NCI-H82 treated with DMSO at 0.1 percent for 48 hours (cell line): ENCODE results near the gene PHACTR1.

ENCODE experiments used
- DNase-seq: peaks from one replicate; lab custom pipeline; 2025; ENCODE audit not compliant: unreplicated experiment; lab: John Stamatoyannopoulos, UW

Gene PHACTR1

DNA sequence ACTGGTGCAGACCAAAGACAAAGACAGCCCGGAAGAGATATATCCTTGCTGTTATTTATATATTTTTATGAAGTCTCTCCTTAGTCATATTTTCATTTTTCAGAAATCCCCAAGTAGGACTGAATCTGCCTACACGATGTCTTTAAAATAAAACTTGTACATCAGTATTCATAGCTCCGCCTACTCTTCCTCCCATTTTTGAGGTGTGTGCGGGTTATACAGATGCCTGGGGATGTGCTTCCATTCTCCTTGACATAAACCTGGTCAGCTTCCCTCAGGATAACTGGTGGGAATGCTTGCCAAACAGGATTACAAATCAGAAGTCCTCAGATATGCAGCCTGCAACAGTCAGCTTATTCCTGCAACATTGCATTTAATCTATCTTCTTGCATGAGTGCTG is 264.2 kb downstream of the PHACTR1 start:
- no peak for DNase-seq

DNA sequence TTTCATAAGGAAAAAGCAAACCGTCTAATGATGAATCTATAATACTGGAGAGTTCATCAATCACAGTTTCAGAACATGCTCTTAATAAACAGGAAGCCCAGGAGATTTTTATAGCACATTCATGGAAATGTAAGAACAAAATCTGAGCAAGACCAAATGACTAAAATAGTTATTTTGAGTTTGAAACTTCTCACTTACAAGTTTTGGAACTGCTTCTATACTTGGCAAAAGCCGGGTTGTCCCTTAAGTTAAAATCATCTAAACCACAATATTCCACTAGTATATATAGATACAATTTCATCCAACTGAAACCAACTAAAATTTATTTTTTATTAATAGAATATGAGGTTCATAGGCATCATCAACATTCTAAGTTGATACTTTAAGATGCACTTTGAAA is 268.2 kb downstream of the PHACTR1 start:
- DNase-seq, result no peak

DNA sequence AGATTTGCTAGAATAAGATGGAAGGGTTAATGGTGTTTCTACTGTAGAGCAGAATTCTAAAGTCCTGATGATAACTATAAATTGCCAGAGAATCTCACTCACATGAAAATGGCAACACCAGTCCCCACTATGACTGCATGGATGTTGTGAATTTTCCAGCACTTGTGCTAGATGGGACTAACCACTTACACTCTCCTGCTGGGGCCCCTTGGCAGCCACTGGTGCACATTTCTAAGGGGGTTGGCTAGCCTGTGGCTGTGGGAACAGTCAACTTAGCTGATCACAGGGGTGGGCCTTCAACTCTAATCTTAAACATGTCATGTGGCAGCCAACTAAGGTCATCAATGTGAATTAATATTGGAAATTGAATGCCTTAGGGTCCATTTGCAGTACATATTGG is 271.2 kb downstream of the PHACTR1 start:
- DNase-seq, result no peak

DNA sequence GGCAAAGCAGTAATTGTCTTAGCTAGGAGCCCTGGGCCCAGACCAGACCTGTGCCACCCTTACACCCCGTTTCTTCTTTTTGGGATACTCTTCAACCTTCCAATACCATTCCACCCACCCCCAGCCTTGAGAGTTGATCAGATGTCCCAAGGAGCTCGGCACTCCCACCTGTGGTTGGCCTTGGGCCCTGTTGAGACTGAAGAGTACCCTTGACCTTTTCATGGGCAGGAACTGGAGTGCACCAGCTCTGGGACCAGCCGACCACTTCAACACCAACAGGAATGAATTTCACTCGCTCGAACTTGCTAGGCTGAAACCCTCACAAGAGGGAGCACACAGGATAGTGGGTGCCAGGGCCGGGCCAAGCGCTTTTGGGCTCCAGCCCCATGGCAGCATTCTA is 273.6 kb downstream of the PHACTR1 start:
- no peak for DNase-seq

DNA sequence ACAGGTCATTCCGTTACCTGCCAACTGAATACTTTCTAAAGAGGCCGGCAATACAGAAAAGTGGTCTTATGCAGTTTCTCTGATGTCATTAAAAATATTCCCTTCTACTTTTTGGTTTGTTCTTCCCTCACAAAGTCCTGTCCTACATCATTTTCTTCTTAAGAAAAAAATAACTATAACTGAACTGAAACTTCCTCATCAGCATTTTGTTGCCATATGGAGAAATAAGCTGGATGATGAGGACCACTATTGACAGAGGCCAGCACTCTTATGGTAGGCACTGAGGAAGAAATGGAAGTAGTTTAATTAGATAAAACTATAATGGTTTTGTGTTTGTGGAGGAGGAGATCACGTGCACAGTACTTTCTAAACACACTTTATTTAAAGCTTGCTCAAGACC is 274.9 kb downstream of the PHACTR1 start:
- no peak for DNase-seq

DNA sequence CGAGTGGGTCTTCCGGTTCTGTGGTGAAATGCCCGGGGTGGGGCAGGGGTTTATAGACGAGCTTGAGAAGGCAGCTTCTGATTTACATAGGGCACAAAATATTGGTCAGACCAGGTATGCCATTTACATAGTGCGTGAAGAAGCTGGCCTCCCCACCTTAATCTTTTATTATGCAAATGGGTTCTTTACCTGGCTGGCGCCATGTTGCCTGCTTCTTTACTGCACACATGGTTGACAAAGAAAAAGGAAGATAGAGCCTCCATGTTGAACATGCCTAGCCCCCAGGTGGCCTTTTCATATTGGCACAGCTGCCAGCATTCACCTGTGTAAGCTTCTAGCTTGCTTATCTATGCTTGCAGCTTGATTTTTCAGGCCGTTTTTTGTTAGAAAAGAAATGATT is 276.2 kb downstream of the PHACTR1 start:
- DNase-seq, result no peak

DNA sequence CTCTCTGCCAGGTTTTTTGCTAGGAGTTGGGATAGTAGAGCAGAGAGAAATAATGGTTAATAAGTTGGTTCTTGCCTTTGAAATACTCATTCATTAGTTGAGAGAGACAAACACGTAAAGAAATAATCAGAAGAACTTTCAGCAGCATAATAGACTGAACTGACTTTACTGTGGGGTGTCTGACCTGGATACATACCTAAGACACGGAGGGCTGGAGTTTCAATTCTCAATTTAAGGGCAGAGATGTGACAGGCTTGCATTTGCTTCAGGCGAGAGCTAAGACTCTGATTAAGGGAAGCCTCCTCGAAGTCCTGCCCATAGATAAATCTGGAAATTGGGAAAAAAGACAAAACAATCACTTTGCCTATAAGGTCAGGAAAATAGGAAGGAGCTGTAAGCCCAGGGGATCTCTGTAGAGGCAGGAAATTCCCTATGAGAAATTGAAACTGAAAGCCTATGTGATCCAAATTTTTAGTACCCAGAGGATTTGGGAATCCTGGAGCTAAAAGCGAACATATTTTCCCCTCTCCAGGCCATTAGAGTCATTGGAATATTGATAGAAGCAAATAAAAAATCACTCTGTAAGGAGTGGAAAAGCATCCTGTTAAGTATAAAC is 276.8 kb downstream of the PHACTR1 start:
- no peak for DNase-seq

DNA sequence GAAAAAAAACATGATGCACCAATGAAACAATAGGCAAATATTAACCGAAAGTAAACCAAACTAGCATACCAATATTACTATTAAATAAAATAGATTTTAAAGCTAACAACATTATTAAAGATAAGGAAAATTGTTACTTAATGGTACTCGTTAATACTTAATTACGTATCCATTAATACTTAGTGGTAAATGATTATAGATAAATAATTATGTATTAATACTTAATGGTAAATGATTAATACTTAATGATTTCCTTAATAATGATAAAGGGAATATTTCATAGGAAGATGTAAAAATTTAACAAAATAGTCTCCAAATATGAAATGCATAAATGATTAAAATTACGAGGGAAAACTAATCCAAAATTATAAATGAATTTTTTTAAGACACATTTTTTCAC is 278.9 kb downstream of the PHACTR1 start:
- DNase-seq, result no peak

DNA sequence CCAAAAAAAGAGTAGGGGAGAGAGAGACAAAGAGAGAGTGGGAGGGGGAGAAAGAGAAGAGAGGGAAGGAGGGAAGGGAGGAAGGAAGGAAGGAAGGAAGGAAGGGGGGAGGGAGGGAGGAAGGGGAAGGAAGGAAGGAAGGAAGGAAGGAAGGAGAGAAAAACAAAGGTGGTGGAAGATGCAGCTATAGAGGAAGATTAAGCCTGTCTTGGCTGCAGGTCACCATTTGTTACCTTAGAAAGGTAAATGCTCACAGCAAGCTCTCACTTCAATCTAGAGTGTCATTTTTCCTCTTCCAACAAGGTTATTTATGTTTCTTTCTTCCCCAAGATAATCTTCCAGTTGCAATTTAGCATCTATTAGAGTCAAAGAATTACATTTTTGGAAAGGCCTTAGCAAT is 284.0 kb downstream of the PHACTR1 start:
- no peak for DNase-seq

DNA sequence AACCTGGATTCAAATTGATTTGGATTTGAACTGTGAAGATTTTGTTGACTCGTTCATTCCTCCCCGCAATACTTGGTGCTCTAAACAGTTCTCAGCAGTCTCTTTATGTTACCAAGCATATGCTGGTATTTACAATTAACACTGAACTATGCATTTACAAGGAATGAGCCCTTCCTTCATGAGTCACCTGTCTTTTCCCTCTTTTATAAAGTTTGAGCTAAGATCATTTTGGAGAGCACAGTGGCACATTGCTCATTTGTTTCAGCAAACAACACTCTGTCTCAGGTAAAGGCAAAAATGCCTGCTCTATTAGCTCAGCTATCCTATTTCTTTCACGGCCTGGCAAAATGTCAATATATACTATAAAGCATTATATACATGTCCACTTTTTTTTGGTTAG is 285.4 kb downstream of the PHACTR1 start:
- DNase-seq, result no peak

DNA sequence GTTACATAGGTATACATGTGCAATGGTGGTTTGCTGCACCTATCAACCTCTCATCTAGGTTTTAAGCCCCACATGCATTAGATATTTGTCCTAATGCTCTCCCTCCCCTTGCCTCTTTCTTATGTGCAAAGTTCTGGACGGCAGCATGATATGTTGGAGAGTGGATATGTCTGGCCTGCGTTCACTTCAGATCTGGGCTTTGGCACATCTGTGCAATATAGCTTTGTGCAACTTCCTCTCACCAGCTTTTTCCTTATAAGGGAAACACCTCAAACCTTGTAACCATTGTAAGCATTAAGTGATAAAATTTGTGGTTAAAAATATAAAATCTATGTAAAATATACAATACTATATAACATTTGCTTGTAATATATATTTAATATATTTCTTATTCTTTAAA is 288.0 kb downstream of the PHACTR1 start:
- DNase-seq, result no peak

DNA sequence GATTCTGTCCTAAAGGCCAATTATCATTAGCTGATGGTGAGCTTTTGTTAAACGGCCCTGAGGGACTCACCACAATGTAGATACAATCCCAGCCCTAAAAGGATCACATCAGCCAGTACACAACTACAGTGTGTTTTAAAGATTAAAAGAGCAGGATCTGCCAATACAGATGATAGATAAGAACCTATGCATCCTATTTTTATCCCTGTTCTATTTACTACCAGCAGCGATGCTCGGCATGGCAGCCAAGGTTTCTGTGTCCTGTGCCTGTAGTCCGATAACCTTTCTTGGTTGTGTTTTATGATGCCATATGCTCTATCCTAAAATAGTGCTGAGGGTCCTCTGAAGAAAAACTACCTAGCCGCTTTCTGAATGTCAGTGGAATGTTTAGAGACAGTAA is 289.4 kb downstream of the PHACTR1 start:
- peak; percentile 19 for DNase-seq

DNA sequence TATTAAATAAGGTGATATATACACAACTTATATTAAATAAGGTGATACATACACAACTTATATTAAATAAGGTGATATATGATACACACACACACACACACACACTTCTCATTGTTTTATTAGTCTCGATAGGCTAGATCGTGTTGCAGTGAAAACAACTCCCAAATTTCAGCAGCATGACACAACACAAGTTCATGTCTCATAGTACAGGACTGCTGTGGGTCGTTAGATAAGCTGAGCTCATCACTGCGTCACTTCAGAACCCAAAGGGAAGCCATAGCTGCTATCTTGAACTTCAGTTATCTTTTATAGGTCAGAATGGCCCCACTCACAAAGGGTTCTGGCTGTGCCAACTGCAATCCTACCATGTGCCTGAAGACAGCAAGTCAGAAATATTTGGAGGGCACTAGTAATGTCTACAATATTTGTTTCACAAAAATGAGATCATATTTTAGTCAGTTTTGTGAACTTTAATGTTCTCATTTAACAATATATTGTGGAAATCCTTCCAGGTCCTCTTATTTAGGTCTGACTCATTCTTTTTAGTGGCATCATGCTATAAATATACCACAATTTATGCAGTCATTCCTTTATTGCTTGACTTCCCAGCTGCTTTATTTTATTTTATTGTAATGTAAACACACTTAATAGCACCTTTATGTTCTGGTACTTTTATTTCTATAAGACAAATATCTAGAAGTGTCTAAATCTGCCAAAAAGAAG is 290.2 kb downstream of the PHACTR1 start:
- DNase-seq, result no peak

DNA sequence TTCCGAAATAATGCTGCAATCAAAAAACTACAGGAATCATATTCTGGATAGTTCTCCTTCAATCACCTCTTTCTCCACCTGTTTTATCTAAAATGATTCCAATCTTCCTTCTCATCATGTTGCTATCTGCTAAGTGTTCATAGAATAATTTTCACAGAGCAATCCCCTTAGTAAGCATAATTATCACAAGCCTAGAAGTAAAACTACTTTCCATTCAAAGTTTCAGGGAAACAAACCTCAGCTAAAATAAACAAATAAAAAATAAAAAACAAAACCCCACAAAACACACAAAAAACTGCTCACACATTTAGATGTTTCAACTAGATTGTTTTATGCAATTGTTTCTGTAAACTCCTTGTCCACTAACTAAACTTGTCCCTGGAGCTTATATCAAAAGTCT is 291.2 kb downstream of the PHACTR1 start:
- DNase-seq, result no peak

DNA sequence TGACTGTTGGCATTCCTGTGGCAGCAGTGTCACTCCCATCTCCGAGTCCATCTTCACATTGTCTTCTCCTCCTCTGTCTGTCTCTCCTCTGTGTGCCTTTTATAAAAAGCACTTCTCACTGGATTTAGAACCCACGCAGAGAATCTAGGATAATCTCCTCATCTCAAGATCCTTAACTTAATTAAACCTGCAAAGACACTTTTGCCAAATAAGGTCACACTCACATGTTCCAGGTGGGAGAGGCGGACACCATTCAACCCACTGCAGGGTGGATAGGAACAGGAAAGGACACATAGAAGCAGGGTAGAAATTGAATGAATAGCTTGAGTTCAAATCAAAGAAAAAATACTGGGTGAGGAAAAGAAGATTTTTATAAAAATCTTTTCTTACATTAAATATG is 292.5 kb downstream of the PHACTR1 start:
- DNase-seq, result peak; percentile 31

DNA sequence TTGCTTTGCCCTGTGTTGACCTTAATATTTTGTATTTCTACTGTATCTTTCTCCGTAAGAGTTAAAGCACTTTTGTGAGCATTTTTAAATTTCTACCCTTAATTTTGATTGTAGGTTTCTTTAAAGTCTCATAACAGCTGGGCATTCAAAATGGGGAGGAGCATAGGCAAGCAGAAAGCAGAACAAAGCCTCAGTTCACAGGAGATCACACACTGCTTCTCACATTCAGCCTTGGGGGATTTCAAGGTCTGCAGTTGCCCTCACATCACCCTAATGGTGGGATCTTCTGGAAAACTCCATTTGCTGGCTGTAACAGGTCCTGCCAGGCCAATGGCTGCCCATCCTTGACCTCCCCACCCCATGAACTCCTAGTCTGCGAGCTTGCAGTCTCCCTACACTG is 292.9 kb downstream of the PHACTR1 start:
- DNase-seq, result no peak

DNA sequence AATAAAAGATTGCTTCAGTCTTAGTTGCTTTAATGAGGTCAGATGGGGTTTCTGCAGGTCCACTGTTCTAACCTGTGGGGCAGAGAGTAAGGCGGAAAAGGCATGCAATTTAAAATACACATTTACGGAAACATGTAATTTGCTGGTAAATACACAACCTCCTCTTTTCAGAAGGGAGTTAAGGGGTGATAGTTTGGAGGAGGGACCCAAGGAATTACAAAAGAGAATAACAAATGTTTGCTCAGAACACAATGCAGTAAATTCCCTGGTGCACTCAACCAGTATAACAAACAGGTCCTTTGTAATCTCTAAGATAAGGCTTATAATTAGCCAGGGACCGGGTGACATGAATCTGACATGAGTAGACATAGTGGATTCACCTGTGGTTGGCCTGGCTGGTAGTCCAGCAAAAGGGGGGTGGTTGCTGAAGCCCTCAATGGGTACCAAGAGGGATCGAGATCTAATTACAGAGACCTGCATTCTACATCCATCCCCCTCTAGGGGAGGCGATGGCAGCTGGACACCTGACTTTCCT is 295.1 kb downstream of the PHACTR1 start:
- DNase-seq, result no peak

DNA sequence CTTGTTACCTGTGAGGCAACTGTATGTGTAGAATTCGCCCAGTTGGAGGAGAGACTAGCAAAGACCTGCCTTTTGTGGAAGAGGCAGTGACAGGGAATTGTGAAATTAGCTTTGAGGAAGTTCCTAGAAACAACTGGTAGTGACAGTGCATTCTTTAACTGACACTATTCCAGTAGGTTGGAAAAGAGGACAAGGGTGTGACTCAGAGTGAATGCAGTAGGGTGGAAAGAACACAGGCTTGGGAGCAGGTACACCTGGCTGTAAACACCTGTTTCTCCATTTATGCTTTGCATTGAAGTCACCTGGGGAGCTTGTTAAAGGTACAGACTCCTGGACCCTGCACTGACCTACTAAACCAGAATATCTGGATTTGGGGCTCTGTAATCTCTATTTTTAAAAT is 295.7 kb downstream of the PHACTR1 start:
- no peak for DNase-seq

DNA sequence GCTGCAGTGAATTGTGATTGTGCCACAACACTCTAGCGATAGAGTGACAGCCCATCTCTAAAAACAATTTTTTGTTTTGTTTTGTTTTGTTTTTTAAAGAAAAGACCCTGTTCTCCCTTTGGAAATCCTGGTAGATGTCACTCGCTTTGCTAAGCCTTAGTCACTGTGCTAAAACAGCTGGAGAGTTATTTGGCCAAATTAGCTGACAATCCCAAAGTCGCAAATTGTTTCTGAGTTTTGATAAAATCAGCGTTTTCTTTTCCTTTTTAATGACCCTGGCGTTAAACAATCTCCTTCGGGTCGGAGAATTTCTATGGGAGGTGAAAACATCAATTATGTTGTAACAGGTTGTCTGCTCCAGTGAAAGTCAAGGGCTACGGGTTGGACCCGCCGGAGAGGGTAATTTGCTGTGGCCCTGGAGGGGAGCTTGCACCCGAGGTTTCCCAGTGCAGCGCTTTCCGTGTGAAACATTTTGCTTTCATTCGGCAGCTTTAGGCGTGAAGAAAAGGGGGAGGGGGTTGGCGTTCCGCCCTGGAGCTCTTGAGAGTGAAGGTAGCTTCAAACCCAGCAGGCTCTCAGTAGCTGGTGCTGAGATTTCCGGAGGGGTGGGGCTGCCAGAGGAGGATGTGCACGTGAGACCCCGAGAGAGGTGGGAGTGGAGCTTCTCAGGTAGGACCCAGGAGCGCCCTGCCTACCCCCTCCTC is 296.6 kb downstream of the PHACTR1 start:
- no peak for DNase-seq

DNA sequence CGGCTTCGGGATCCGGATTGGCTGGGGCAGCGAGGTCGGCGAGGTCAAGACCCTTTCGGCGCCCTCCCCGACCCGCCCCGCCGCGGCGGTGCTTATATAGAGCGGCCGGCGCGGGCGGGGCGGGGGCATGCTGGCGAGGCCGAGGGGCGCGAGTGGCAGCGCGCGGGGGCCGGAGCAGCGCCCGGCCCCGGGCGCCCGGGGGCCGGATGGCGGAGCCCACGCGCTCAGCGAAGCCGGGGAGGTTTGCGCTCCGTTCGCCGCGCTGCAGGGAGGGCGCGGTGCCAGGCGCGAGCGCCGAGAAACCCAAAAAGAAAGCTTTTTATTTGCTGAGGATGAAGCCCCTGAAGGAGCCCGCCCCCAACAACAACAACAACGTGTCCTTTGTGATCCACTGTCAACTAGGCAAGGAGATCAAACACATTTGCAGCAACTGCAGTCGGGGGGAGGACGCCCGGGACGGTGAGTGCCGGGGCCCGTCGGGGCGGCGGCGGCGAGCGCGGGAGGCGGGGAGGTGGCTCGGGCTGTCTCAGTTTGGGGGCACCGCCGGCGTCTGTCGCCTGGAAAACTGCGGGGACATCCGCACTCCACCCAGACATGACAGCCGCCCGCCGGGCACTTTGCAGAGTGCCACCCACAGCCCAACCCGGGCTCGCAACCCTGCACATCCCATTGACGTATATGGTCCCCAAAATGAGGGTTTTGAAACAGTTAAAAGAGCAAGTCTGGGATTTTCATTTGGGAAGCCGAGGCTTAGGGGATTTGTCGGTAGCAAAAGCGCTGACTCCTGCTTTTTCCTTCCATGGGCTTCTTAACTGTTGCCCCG is 297.3 kb downstream of the PHACTR1 start:
- no peak for DNase-seq
